Measurements from ENCODE around the gene ISOC1. TPM values are rescaled to one million over a fixed set of nuclear protein-coding genes. Genes with fewer than 3 reads are reported as not detected.

The ISOC1 gene
- total and polyA plus RNA-seq, 2 of the 13 experiments (the other 11 are each of a cell fraction or from before 2014, with no cell fraction given) = 25.7 to 51.3 TPM

- no peak for TF ChIP-seq HNRNPLL (IDR thresholded peaks at IDR 0.05; ENCODE audit: low read depth, low read length, poor library complexity, severe bottlenecking)
- TF ChIP-seq BRF2 (CRISPR knock-in tag; IDR thresholded peaks at IDR 0.05) = 0 out of 2 replicates have a peak, but pooled peaks have one; percentile 16
- no peak for TF ChIP-seq FOXA1 (IDR thresholded peaks at IDR 0.05)
- peak; percentile 24; the same call in 1 of the 2 replicates for TF ChIP-seq FOXA1 (CRISPR knock-in tag; IDR thresholded peaks at IDR 0.05)
- peak; percentile 70 for TF ChIP-seq E2F1 (CRISPR knock-in tag; IDR thresholded peaks at IDR 0.05)
- TF ChIP-seq ZNF230 (CRISPR knock-in tag; IDR thresholded peaks at IDR 0.05) = 0 out of 2 replicates have a peak, but pooled peaks have one; percentile 45
- no peak for TF ChIP-seq DRAP1 (CRISPR knock-in tag; IDR thresholded peaks at IDR 0.05)
- TF ChIP-seq NKX3-1 (CRISPR knock-in tag; IDR thresholded peaks at IDR 0.05) = no peak
- TF ChIP-seq ZNF598 (CRISPR knock-in tag; IDR thresholded peaks at IDR 0.05; ENCODE audit: borderline replicate concordance) = no peak
- no peak for TF ChIP-seq DBP (CRISPR knock-in tag; IDR thresholded peaks at IDR 0.05; ENCODE audit: not compliant biosample characterization)
- TF ChIP-seq MXI1 (IDR thresholded peaks at IDR 0.05; ENCODE audit: borderline replicate concordance, low read depth, low read length) = peak; percentile 61; the same call in 1 of the 3 replicates
- TF ChIP-seq ZNF335 (CRISPR knock-in tag; IDR thresholded peaks at IDR 0.05) = no peak
- no peak for TF ChIP-seq NFYC (CRISPR knock-in tag; IDR thresholded peaks at IDR 0.05)
- TF ChIP-seq PATZ1 (CRISPR knock-in tag; IDR thresholded peaks at IDR 0.05) = peak; percentile 39; the same call in 1 of the 2 replicates
- 0 out of 2 replicates have a peak, but pooled peaks have one; percentile 11 for TF ChIP-seq FOXA3 (CRISPR knock-in tag; IDR thresholded peaks at IDR 0.05)
- no peak for TF ChIP-seq ZFX (CRISPR knock-in tag; IDR thresholded peaks at IDR 0.05; ENCODE audit: low read depth)
Measured at GRCh38 chr5:129094087-129094923, at the start of gene ISOC1 (continued).
